ENCODE measurements around the gene WDR74. TPM values are rescaled to one million over a fixed set of nuclear protein-coding genes. Genes with fewer than 3 reads are reported as not detected.
"Not testable (repeated sequence)": the region's sequence is repeated elsewhere in the genome, so short reads cannot be mapped to it uniquely, and the experiment has no call there.

The WDR74 gene
- total and polyA plus RNA-seq, 12 donors = 17.7 to 62.4 (median 23.7) TPM

DNA sequence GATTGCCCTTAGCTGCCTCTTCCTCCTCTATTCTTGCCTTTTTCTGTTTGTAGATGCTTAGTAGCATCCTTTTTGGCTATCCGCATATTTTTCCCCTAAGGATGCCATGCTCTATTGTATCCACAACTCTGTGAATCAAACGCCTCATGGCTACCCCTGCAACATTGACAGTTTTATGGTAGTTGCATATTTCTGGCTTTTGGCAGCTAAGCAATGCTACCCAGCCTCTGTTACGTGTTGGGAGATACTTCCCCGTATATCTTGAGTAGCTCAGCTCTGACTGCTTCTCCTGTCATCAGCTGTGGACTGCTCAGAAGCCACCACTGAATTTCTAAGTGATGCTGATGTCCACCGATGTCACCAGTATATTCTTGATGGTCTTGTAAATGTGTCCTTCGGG, 26.2 kb upstream of the WDR74 start:
- intact Hi-C loops (cut with DNase I) = loop anchor here in 5 of 10 donors (10.0 kb wide), 4 partner anchors 81 to 481 kb away; partner anchors contain the start of genes SCGB1A1 (in 1 of the 5) and TMEM179B (in 1 of the 5)
- ATAC-seq = no peak
- 79 to 81% methylated on average over 6 of the region's 6 CpGs for WGBS, 2 donors
- no peak overlapping the region for H3K27ac ChIP-seq
- TF ChIP-seq, protein P1, sequence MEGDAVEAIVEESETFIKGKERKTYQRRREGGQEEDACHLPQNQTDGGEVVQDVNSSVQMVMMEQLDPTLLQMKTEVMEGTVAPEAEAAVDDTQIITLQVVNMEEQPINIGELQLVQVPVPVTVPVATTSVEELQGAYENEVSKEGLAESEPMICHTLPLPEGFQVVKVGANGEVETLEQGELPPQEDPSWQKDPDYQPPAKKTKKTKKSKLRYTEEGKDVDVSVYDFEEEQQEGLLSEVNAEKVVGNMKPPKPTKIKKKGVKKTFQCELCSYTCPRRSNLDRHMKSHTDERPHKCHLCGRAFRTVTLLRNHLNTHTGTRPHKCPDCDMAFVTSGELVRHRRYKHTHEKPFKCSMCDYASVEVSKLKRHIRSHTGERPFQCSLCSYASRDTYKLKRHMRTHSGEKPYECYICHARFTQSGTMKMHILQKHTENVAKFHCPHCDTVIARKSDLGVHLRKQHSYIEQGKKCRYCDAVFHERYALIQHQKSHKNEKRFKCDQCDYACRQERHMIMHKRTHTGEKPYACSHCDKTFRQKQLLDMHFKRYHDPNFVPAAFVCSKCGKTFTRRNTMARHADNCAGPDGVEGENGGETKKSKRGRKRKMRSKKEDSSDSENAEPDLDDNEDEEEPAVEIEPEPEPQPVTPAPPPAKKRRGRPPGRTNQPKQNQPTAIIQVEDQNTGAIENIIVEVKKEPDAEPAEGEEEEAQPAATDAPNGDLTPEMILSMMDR (IDR thresholded peaks at IDR 0.05) = no peak
- no peaks in the 10 kb centered on the region for H3K36me3 ChIP-seq
- no peaks in the 10 kb centered on the region for H3K9me3 ChIP-seq
- peaks cover 0 to 11% (median 0%) of the 10 kb centered on the region in 9 donors for H3K4me1 ChIP-seq
- H3K27me3 ChIP-seq = no peaks in the 10 kb centered on the region
- DNase-seq = no peak
- H3K4me3 ChIP-seq = no peak overlapping the region

DNA sequence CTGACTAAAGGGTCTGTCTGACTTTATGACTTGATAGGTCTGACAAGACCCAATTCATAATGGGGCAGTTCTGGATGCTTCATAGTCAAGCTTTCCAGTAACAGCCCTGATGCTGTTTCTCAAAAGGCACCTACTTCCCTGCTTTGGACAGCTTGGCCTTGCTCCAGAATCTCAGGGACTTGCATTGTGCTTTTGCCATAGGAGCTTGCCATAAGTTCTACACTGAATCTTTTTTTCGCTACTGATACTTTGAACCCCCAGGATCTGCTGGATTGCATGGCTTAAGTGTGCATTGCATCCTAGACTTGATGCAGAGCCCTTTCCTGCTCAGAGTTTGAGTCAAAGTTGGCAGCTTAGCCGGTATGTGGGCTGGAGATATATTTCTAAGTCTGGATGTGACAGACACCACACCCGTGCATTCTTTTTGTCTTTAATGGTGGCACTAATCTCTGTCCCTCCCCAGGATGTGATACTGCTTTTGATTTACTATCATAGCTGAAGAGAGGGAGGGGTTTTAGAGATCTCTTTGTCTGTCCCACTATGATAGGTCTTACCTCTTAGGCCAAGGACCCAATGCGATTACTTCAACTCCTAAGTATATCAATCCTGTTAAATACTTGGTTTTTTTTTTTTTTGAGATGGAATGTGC, 24.4 kb upstream of the WDR74 start:
- H3K9me3 ChIP-seq = no peaks in the 10 kb centered on the region
- peak in 1 of 8 donors; percentile 35 for ATAC-seq
- H3K4me1 ChIP-seq = peaks cover 0 to 11% (median 0%) of the 10 kb centered on the region in 9 donors
- 51 to 62% methylated on average over 4 of the region's 4 CpGs for WGBS, 2 donors
- H3K36me3 ChIP-seq = no peaks in the 10 kb centered on the region
- TF ChIP-seq, protein P1 (IDR thresholded peaks at IDR 0.05) = no peak
- H3K4me3 ChIP-seq = no peak overlapping the region
- no peaks in the 10 kb centered on the region for H3K27me3 ChIP-seq
- DNase-seq = no peak
- intact Hi-C loops (cut with DNase I) = loop anchor here in 8 of 10 donors (2.0 to 10.0 kb wide), 7 partner anchors 77 to 479 kb away; partner anchors contain the start of genes TMEM179B (in 7 of the 8) and SCGB1A1 (in 1 of the 8)
- H3K27ac ChIP-seq = no peak overlapping the region

DNA sequence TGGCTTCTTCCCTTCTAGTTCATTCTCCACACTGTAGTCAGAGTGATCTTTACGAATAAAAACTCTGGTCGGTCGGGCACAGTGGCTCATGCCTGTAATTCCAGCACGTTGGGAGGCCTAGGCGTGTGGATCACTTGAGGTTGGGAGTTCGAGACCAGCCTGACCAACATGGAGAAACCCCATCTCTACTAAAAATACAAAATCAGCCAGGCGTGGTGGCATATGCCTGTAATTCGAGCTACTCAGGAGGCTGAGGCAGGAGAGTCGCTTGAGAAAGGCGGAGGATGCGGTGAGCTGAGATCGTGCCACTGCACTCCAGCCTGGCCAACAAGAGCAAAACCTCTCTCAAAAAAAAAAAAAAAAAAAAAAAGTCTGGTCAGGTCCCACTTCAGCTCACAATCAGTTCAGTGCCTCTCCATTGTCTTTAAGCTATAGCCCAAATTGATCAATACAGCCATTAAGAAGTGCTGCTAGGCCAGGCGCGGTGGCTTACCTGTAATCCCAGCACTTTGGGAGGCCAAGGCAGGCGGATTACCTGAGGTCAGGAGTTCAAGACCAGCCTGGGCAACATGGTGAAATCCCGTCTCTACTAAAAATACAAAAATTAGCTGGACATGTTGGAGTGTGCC, 22.3 kb upstream of the WDR74 start:
- intact Hi-C loops (cut with DNase I) = loop anchor here in 9 of 10 donors (1.0 to 10.0 kb wide), 8 partner anchors 74 to 477 kb away; partner anchors contain the start of genes TMEM179B (in 7 of the 9) and SCGB1A1 (in 1 of the 9)
- not testable (repeated sequence) for ATAC-seq, DNase-seq, H3K27me3 ChIP-seq, H3K27ac ChIP-seq, H3K9me3 ChIP-seq, H3K36me3 ChIP-seq, H3K4me3 ChIP-seq
- WGBS, 2 donors = 91% methylated on average over 16 of the region's 16 CpGs
- peaks cover 0 to 18% (median 0%) of the 10 kb centered on the region in 9 donors for H3K4me1 ChIP-seq

DNA sequence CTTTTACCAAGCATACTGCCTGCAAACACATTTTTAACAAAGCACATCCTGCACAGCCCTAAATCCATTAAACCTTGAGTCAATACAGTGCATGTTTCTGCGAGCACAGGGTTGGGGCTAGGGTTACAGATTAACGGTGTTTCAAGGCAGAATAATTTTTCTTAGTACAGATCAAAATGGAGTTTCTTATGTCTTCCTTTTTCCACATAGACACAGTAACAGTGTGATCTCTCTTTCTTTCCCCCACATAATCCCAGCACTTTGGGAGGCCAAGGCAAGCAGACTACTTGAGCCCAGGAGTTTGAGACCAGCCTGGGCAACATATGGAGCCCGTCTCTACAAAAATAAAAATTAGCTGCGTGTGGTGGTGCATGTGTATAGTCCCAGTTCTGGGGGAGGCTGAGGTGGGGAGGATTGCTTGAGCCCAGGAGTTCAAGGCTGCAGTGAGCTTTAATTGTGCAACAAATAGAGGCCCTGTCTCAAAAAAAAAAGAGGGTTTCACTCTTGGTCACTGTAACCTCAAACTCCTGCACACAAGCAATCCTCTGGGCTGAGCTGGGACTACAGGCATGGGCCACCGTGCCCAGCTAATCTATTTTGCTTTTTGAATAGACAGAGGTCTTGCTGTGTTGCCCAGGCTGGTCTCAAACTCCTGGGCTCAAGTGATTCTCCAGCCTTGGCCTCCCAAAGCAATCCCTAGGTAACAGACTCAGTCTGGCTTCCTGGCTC, 21.6 kb upstream of the WDR74 start:
- Histone ChIP-seq H3K4me1 (peaks cover 0 to 24% (median 6%) of the 10 kb centered on the region in 9 donors), H3K36me3 (no peaks in the 10 kb centered on the region), H3K9me3 (no peaks in the 10 kb centered on the region), H3K27me3 (no peaks in the 10 kb centered on the region), H3K4me3 (no peak overlapping the region), H3K27ac (no peak overlapping the region)
- intact Hi-C loops (cut with DNase I) = loop anchor here in 8 of 10 donors (5.0 to 10.0 kb wide), 6 partner anchors 74 to 476 kb away; partner anchors contain the start of genes TMEM179B (in 5 of the 8) and SCGB1A1 (in 1 of the 8)
- WGBS, 2 donors = 68 to 72% methylated on average over 5 of the region's 5 CpGs
- ATAC-seq = no peak
- TF ChIP-seq, protein P1 (IDR thresholded peaks at IDR 0.05) = no peak
- DNase-seq = no peak

DNA sequence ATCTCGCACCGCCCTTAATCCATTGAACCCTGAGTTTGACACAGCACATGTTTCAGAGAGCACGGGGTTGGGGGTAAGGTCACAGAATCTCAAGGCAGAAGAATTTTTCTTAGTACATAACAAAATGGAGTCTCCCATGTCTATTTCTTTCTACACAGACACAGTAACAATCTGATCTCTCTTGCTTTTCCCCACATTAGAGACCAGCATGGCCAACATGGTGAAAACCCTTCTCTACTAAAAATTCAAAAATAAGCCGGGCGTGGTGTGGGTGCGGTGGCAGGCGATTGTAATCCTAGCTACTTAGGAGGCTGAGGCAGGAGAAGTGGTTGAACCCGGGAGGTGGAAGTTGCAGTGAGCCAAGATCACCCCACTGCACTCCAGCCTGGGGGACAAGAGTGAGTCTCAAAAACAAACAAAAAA, 19.9 kb upstream of the WDR74 start:
- not testable (repeated sequence) for DNase-seq, H3K4me3 ChIP-seq, H3K27ac ChIP-seq, H3K27me3 ChIP-seq, H3K36me3 ChIP-seq, ATAC-seq, H3K9me3 ChIP-seq
- 89 to 92% methylated on average over 8 of the region's 8 CpGs for WGBS, 2 donors
- H3K4me1 ChIP-seq = peaks cover under 1 to 31% (median 15%) of the 10 kb centered on the region in 9 donors
- intact Hi-C loops (cut with DNase I) = loop anchor here in 3 of 10 donors (5.0 to 10.0 kb wide), 3 partner anchors 72 to 284 kb away; partner anchors contain the start of genes TMEM179B (in 2 of the 3), EEF1G (in 1 of the 3) and TUT1 (in 1 of the 3)
